ENCODE results near the gene PLAAT5.
"Not testable (repeated sequence)": the region's sequence is repeated elsewhere in the genome, so short reads cannot be mapped to it uniquely, and the experiment has no call there.

Gene PLAAT5, protein sequence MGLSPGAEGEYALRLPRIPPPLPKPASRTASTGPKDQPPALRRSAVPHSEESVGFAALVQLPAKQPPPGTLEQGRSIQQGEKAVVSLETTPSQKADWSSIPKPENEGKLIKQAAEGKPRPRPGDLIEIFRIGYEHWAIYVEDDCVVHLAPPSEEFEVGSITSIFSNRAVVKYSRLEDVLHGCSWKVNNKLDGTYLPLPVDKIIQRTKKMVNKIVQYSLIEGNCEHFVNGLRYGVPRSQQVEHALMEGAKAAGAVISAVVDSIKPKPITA

DNA sequence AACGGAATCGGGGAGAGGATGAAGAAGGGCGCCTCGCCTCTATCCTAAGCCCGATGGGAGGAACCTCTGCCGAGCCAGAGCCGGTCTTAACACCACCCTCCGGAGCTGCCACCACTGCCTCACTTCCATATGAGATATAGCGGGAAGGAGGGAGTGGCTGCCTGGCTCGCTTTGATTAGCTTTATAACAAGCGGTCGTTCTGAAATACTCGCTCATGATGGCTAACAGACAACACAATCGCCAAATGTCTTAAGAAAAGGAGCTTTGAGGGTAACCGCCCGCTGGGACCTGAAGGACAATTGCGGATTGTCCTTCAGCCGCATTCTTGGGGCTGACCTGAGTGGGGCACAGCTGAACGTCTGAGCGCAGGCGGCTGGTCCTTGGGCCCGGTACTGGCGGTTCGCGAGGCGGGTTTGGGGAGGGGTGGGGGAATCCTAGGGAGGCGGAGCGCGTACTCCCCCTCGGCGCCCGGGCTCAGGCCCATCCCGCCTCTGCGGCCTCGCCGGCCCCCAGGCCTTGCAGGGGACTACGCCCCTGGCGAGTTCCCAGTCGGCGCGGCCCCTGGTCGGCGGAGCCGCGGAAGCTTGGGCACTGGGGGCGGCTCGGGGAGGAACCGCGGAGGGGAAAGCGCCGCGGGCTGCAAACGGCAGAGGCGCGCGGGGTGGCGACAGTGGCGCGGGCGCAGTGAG is at the start of gene PLAAT5:
PLAAT5 (minus strand) TSS at position 617 of the 689 bp plus-strand sequence; CDS start at position 484, 133 bp downstream.
- DNase-seq = no peak

DNA sequence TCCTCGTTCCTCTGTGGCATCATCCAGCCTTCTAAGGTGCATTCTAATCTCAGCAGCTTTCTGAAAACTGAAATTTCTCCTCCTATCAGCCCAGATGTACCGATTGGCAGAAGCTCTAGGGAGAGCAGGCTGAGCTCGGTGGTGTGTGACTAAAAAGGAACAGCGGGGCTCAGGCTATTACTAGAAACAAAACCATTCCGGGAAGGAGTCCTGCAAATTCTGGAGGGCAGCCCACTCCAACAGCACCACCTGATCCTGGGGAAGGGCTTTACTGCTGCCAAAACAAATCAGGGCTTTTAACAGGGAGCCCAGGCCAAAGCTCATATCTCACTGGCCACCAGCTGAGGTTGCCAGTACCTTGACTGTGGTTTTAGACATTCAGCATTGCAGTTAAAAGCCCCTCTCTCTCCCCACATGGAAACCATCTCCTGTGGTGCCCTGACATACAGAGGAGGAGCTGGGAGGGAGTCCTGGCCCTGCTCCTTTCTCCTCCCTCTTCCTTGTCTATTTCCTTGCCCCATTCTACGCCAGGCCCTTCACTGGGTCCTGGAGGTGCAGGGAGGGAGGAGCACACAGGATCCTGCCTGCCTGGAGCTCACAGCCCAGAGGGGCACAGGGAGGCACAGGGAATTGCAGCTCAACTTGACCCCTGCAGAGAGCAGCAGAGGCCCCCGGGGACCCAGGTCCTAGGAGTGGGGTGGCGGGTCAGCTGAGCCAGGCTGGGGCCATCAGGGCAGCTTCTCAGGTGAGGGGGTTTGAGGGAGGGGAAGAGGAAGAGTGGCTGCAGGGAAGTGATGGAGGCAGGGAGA is 46.5 kb upstream of the PLAAT5 start:
- peak; percentile 34 for DNase-seq

DNA sequence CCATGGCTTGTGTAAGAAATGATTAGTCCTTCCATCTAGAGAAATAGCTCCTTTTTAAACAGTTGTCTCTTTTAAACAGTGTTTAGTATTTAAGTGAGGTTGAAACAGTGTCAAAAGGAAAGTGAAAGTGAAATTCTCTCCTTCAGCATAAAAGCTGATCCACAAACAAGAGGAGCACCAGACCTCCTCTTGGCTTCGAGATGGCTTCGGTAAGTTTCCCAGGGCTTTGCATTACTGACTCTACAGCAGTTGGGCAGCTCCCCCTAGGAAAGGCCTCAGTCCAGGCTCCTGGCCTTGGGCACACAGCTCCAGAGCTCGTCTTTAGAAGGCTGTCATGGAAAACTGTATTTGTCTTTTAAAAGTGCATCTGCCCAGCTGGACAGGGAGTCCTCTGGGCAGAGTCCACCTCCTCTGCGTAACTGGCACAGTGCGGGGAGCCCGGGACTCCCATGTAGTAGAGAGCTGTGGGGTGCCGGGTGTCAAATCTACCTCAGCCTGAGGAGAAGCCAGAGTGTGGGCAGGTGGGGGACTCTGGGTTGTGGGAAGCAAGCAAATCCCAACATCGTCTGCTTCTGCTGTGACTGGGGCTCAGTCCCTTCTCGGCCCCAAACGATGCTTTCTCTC is 45.8 kb upstream of the PLAAT5 start, which contains the start of gene PLAAT4:
PLAAT4 (plus strand) TSS at position 140 of the 624 bp plus-strand sequence; CDS start at position 201, 61 bp downstream.
- peak; percentile 40 for DNase-seq

DNA sequence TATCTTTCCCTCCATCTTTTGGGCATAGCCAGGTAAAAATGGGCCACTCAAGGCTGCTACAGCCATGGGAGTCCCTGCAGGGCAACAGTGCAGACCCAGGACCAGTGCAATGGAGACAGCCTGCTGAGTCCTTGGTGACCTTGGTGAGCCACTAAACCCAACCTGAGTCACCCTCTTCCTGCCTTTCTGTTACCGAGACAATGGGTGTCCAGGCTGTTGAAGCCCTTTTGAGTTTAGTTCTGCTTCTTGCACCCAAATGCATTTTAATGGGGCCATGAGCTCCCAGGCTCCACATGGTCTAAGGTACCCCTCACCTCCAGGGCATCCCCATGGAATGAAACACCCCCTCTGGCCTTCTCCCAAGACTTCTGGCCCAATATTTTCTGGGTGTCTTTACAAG is 44.8 kb upstream of the PLAAT5 start:
- DNase-seq = no peak

DNA sequence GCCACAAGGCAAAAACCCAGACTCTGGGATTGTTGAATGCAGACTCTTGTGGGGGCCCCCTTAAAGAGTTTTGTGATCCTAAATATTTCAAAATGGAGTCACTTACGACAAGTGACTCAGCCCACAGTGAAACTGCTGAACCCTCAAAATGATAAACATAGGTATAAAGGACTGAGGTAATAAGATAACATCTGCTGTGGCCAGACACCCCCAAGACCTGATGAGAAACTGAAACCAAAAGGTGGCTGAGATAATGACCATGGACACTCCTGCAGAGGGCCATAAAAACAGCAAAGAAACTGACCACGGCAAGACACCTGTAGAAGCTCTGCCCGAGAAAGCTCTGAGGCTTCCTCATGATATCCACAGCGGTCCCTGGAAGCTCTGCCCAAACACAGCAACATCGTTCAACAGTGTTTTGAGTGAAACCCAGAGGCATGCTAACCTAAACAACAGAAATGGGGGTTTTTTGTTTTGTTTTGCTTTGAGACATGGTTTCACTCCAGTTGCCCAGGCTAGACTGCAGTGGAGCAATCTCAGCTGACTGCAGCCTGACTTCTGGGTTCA is 44.0 kb upstream of the PLAAT5 start:
- DNase-seq = no peak

DNA sequence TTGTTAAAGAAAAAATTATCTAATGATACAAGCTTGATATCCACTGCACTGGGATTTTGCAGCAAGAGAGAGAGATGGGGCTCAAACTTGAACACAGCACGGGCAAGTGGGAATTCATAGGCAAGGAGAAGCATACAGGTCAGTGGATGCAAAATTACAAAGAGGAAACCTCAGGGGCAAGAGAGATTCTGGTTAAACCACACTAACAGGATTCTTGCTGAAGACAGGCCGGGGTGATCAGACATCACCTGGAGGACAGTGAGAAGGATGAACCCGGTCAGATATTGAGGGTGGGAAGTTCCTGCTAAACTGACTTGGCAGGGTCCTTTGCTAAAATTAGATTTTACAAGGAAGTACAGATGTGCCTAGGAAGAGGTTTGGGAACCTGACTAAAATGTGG is 43.1 kb upstream of the PLAAT5 start:
- DNase-seq = no peak

DNA sequence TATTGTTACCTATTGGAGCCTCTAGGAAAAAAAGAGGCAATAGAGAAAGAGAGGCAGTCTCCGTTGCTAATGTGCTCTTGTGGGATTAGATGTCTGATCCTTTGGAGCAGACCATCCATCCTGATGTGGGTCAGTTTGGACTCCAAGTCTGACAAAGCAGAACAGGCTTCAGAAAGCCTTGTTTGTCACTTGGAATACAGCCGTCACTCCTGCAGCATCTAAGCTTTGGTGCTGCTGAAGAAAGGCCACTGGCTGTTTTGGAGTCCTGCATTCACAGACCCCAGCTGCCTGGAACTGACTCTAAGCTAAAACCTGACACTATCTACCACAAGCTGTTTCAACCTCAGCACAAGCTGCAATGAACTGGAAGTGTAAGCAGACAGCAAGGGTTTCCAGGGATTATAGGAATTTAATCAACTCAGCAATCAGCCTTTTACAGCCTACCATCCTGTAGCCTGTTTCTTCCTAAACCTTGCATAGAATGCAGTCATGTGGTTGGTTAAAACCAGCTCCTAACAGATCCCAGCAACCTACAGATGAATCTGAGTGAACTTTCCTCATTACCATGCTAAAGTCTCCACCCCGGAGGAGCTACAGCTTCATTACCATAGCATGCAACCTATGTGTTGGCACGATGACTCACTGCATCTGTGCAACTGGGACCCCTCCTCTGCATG is 42.0 kb upstream of the PLAAT5 start:
- DNase-seq = no peak

DNA sequence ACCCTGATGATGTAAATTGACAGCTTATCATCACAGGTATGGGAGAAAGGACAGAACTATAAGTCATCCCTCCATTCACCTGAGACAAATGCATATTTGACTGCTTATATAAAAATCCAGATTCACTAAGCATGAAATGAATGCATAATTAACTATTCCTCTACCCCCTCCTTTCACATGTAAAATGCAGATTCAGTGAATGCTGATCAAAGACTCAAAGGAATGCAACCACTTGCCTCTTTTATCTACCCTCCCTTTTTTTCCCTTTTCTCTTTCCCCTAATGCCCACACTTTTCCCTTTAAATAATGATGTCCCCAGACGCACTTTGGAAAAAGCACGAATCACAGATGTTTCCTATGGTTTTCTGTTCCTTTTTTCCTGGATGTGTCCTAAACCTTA is 41.1 kb upstream of the PLAAT5 start:
- no peak for DNase-seq

DNA sequence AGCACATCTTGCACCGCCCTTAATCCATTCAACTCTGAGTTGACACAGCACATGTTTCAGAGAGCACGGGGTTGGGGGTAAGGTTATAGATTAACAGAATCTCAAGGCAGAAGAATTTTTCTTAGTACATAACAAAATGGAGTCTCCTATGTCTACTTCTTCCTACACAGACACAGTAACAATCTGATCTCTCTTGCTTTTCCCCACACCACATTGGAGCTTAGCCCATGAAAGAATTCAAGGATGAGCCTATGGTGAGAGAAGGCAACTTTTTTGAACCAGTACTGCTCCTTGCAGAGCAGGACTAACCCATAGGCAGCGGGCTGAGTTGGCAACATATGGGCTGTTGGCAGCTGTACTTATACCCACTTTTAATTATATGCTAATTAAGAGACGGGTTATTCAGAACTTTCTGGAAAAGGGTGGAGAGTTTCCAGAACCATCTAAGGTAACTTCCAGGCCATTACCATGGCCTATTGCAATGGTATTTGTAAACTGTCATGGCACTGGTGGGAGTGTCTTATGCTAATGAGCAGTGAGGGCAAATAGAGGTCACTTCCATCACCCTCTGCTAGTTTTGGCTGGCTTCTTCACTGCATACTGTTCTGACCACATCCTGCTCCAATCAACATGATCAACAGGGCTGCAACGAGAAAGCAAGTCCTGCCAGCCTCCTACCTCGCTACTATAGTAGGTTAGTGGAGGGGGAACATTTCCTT is 40.3 kb upstream of the PLAAT5 start:
- DNase-seq = peak; percentile 82

DNA sequence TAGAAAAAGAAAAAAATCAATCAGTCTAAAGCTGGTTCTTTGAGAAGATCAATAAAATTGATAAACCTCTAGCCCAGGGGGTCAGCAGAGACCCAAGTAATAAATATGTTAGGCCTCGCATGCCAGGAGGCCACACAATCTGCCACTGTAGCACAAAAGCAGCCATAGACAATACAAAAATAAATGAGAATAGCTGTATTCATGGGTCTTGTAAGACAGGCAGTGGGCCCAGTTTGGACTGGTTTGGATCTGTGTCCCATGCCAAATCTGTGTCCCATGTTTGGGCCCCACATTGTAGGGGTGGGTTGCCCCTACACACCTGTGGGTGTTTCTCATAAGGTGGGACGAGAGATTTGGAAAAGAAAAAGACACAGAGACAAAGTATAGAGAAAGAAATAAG is 39.1 kb upstream of the PLAAT5 start:
- DNase-seq = no peak

DNA sequence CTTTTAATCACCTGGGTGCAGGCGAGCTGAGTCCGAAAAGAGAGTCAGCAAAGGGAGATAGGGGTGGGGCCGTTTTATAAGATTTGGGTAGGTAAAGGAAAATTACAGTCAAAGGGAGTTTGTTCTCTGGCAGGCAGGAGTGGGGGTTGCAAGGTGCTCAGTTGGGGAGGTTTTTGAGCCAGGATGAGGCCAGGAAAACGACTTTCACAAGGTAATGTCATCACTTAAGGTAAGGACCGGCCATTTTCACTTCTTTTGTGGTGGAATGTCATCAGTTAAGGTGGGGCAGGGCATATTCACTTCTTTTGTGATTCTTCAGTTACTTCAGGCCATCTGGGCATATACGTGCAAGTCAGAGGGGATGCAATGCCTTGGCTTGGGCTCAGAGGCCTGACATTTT is 38.4 kb upstream of the PLAAT5 start:
- not testable (repeated sequence) for DNase-seq

DNA sequence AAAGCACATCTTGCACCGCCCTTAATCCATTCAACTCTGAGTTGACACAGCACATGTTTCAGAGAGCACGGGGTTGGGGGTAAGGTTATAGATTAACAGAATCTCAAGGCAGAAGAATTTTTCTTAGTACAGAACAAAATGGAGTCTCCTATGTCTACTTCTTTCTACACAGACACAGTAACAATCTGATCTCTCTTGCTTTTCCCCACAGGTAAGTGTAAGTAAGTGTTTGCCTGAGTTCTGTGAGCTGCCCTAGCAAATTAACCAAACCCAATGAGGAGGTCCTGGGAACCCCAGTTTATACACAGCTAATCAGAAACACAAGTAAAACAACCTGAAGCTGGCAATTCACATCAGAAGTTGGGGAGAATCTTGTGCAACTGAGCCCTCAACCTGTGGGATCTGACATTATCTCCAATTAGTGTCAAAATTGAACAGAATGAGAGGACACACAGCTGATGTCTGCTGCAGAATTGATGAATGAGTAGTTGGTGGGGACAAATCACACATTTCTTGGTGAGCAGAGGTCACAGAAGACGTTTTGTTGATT is 37.8 kb upstream of the PLAAT5 start:
- DNase-seq = not testable (repeated sequence)

DNA sequence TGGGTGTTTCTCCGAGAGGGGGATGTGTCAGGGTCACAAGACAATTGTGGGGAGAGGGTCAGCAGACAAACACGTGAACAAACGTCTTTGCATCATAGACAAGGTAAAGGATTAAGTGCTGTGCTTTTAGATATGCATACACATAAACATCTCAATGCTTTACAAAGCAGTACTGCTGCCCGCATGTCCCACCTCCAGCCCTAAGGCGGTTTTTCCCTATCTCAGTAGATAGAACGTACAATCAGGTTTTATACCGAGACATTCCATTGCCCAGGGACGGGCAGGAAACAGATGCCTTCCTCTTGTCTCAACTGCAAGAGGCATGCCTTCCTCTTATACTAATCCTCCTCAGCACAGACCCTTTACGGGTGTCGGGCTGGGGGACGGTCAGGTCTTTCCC is 37.2 kb upstream of the PLAAT5 start:
- DNase-seq = not testable (repeated sequence)

DNA sequence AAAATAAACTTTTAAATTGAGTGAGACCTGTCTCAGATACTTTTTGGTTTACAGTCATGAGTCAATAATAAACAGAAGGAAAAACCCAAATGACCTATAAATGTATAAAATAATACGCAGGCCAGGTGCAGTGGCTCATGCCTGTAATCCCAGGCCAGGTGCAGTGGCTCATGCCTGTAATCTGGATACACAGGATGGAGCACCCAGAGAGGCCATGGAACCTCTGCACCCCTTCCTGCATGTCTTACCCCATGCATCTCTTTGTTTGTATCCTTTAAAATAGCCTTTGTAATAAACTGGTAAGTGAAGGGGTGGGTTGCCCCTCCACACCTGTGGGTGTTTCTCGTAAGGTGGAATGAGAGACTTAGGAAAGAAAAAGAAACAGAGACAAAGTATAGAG is 36.7 kb upstream of the PLAAT5 start:
- DNase-seq = no peak

DNA sequence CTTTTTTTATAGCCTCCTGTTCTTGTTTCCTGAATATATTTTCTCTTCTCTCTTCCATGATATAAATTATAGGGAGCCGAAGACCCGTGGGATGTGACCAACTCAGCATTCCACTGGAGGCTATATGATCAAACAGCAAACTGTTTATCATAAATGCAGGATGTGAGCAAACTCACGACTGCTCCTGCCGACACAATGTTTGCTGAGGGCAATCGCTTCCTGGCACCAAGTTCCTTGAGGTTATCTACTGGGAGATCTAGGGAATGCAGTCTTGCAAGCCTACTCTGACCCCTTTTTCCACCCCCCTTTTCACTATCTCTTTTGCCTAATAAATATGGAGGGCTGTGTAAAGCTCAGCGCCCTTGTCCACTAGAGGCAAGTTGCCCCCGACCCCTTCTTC is 32.2 kb upstream of the PLAAT5 start:
- no peak for DNase-seq

DNA sequence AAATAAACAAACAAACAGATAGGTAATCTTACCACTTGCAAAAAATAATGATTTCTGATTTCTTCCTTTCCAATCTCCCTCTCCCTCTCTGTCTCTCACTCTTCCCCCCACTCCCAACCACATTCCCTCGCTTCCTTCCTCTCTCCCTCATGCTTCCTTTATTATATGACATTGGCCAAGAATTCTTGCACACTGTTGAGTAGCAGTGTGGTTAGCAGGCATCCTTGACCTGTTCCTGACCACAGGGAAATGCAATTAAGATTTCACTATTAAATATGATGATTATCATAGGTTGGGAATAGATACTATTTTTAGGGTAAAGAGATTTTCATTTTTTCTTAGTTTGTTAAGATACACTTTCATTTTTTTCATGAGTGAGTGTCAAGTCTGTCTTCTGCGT is 30.9 kb upstream of the PLAAT5 start:
- no peak for DNase-seq

DNA sequence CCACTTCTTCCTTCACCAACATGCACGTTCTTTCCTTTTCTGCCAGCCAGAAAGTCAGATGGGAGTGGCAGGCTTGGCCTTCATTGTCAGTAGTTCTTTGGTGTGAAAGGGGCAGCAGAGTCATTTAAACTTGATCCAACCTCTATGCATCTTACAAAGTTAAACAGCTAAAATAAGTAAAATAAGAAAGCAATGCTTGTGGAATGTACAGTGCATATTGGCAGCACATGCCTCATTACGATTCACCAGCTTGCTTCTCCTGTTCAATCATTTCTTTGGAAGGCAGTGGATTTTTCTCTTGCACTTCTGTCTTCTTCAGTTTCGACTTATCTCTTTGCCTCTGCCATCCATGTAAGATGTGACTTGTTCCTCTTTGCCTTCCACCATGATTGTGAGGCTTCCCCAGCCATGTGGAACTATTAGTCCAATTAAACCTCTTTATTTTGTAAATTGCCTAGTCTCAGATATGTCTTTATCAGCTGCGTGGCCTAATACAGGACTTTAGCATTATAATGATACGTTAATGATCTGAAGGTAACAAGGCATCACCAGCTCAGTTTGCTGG is 29.7 kb upstream of the PLAAT5 start:
- DNase-seq = no peak

DNA sequence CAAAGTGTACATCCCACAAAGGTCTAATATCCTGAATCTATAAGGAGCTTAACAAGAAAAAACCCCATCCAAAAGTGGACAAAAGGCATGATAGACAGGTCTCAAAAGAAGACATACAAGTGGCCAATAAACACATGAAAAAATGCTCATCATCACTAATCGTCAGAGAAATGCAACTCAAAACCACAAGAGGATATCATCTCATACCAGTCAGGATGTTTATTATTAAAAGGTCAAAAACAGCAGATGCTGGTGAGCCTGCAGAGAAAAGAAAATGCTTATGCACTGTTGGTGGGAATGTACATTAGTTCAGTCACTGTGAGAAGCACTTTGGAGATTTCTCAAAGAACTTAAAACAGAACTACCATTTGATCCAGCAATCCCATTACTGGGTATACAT is 27.6 kb upstream of the PLAAT5 start:
- peak; percentile 28 for DNase-seq

DNA sequence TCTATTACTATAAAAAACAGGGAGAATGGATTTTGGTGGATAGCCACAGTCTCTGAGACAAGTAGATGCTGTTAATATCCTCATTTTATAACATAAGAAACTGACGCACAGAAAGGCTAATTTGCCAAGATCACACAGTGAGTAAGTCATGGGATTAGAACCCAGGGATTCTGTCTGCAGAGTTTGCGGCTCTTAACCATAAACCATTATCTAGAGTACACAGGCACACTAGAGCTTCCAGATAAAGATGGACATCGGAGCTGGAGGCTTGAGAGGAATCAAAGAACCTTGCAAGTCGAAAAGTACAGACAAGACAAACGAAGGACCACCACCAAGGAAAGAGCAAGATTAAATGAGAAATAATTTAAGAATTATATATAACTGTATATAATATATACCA is 26.2 kb upstream of the PLAAT5 start:
- no peak for DNase-seq

DNA sequence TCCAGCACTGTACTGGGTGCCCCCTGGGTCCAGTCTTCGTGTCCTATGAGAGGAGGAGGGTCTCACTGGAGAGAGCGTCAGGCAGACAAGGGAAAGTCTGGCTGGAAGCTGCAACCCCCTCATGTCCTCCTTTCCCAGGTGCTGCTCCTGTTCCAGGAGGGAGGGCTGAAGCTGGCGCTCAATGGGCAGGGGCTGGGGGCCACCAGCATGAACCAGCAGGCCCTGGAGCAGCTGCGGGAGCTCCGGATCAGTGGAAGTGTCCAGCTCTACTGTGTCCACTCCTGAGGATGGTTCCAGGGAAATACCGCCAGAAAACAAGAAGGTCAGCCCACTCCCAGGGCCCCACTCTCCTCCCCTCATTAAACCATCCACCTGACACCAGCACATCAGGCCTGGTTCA is 25.1 kb upstream of the PLAAT5 start:
- no peak for DNase-seq

DNA sequence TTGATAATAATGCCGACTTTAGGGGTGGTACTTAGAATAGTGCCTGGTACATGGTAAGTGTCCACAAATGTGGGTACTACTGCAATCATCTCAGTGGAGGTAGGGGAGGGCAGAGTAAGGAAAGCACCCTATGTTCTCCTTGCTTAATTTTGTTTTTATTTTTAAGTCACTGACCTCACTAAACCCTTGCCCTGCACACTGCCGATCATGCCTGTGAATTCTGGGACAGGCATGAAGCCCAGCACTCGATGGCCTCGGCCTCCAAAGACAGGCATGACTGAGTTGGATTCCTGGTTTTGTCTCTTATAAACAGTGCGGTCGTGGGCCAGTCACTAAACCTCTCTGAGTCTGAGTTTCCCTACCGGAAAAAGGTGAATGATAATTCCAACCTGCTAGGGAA is 21.8 kb upstream of the PLAAT5 start:
- no peak for DNase-seq

Data from fibroblast of skin of right quadriceps (primary cell).